IPS-20b (cell line): ENCODE results near the gene FBXO42.

Experiments used
- H3K27ac ChIP-seq: one replicate; pipeline ENCODE4 v1.5.1; 2013; ENCODE audit warnings: low read length
- H3K27me3 ChIP-seq: 2 replicates; pipeline ENCODE4 v1.6.1; 2013; ENCODE audit warnings: mild to moderate bottlenecking, low read length, inconsistent platforms; ENCODE audit not compliant: insufficient read depth
- H3K36me3 ChIP-seq: 2 replicates; pipeline ENCODE4 v1.6.1; 2013; ENCODE audit warnings: low read depth, mild to moderate bottlenecking, inconsistent platforms, low read length, moderate library complexity; ENCODE audit not compliant: insufficient read depth
- H3K4me1 ChIP-seq: 2 replicates; pipeline ENCODE4 v1.6.1; 2013; ENCODE audit warnings: mild to moderate bottlenecking, control low read depth, inconsistent platforms, low read length, moderate library complexity; ENCODE audit not compliant: insufficient read depth
- H3K4me3 ChIP-seq: 2 replicates; pipeline ENCODE4 v1.5.1; 2013; ENCODE audit warnings: mild to moderate bottlenecking, low read length, inconsistent platforms
- H3K9ac ChIP-seq: 2 replicates; pipeline ENCODE4 v1.6.1; 2013; ENCODE audit warnings: low read depth, mild to moderate bottlenecking, inconsistent platforms, low read length, moderate library complexity
- H3K9me3 ChIP-seq: 2 replicates; pipeline ENCODE4 v1.6.1; 2013; ENCODE audit warnings: mild to moderate bottlenecking, low read depth, low read length, inconsistent platforms; ENCODE audit not compliant: insufficient read depth

Gene FBXO42

GRCh38 chr1:16202281-16203210, 149.7 kb downstream of the FBXO42 start:
- Histone ChIP-seq H3K4me3 (no peak overlapping the region), H3K36me3 (peaks cover 24% of the 10 kb centered on the region), H3K9me3 (no peaks in the 10 kb centered on the region), H3K27ac (no peak overlapping the region), H3K9ac (no peak overlapping the region), H3K4me1 (no peaks in the 10 kb centered on the region; the same call in 1 of the 2 replicates), H3K27me3 (no peaks in the 10 kb centered on the region; the same call in 1 of the 2 replicates)

GRCh38 chr1:16199700-16200099, 152.6 kb downstream of the FBXO42 start:
- H3K9ac ChIP-seq: no peak overlapping the region
- no peaks in the 10 kb centered on the region for H3K4me1 ChIP-seq
- H3K27me3 ChIP-seq: no peaks in the 10 kb centered on the region
- H3K27ac ChIP-seq: no peak overlapping the region
- H3K36me3 ChIP-seq: peaks cover 22% of the 10 kb centered on the region
- no peak overlapping the region for H3K4me3 ChIP-seq
- H3K9me3 ChIP-seq: no peaks in the 10 kb centered on the region

- H3K27ac ChIP-seq: no peak overlapping the region
Observed at GRCh38 chr1:16199157-16199501, 153.2 kb downstream of the FBXO42 start.

DNA sequence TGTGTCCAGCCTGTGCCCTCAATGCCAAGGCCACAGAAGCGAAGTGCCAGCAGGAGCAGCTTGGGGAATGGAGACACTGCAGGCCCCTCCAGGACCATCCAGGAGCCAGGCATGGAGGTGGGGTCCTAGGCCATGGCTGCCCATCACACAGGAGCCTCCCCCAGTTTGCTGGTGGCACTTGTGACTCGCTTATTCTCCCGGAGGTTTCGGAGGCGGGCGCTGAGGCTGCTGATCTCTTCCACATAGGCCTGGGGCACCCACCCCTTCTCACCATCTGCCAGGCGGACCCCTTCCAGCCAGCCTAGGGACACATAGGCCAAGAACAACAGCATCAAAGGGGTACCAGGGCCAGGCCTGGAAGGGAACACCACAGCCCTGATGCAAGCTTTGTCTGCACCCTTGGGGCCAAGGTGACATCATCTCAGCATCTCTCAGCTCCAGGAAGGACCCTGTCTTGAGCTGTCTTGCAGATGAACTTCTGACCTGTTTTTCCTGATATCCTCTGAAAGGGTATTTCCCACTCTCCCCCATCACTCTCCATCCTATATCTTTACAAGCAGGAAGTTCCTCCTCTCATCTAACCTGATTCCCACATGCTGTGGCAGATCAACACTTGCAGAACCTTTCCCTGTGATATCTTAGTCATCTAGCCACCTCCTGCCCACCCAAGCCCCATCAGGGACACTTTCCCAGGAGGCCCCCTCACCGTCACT, 153.7 kb downstream of the FBXO42 start:
- H3K9ac ChIP-seq: no peak overlapping the region
- H3K27me3 ChIP-seq: no peaks in the 10 kb centered on the region
- peaks cover 11% of the 10 kb centered on the region for H3K36me3 ChIP-seq
- H3K4me1 ChIP-seq: no peaks in the 10 kb centered on the region
- H3K27ac ChIP-seq: no peak overlapping the region
- no peak overlapping the region for H3K4me3 ChIP-seq
- no peaks in the 10 kb centered on the region for H3K9me3 ChIP-seq

More at GRCh38 chr1:16199157-16199501, 153.2 kb downstream of the FBXO42 start:
- Histone ChIP-seq H3K9me3 (no peaks in the 10 kb centered on the region), H3K4me1 (no peaks in the 10 kb centered on the region), H3K9ac (no peak overlapping the region), H3K4me3 (no peak overlapping the region), H3K36me3 (peaks cover 16% of the 10 kb centered on the region), H3K27me3 (no peaks in the 10 kb centered on the region)

DNA sequence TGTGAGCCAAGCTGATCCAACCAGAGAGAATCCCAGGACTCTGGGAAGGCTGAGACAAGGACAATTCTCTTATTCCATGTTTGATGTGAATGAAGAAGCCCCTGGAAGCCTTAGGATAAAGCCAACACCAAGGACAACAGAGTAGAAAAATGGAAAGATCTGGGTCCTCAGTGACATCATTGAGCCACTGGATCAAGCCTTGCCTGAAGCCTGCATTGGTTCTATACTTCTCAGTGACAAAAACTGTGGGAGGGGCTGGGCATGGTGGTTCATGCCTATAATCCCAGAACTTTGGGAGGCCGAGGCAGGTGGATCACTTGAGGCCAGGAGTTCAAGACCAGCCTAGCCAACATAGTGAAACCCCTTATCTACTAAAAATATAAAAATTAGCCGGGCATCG, 155.4 kb downstream of the FBXO42 start:
- Histone ChIP-seq H3K4me3 (no peak overlapping the region), H3K9me3 (no peaks in the 10 kb centered on the region), H3K27me3 (no peaks in the 10 kb centered on the region), H3K9ac (no peak overlapping the region), H3K4me1 (no peaks in the 10 kb centered on the region), H3K36me3 (no peaks in the 10 kb centered on the region), H3K27ac (no peak overlapping the region)
